ENCODE measurements around the gene CPVL.

Gene CPVL

DNA sequence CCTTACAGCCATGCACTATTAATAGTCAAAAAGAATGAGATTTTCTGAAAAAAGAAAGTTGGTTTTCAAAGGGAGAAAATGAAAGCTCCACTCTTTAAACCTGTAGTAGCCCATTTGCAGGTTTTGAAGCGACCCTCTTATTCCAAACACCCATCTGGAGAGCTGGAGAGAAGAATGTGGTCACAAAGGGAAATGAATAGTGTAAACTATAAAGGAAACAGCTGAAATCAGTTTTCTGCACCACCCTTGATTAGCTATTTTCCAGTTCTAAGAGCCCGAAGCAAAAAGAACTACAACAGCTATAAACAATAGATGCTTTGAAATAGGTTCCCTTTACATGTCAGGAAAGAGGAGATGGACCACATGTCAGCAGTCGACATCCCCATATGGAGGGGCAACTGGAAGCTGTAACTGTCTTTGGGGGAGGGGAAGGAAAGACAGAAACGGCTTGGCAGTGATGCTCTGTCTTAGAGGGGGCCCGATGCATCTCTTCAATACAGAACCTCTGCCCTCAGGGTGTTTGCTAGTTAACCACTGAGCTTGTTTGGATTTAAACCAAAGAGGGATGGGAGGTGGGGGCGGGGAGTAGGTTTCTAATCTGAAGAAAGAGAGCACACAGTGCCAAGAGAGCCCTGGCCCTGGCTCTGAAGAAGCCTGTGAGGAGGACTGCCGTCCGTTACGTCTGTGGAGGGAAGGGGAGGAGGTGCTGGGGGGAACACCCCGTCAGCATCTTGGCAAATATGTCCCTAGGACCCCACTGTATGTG is 55.3 kb downstream of the CPVL start:
- DNase-seq (ENCODE audit: low spot score): no peak

DNA sequence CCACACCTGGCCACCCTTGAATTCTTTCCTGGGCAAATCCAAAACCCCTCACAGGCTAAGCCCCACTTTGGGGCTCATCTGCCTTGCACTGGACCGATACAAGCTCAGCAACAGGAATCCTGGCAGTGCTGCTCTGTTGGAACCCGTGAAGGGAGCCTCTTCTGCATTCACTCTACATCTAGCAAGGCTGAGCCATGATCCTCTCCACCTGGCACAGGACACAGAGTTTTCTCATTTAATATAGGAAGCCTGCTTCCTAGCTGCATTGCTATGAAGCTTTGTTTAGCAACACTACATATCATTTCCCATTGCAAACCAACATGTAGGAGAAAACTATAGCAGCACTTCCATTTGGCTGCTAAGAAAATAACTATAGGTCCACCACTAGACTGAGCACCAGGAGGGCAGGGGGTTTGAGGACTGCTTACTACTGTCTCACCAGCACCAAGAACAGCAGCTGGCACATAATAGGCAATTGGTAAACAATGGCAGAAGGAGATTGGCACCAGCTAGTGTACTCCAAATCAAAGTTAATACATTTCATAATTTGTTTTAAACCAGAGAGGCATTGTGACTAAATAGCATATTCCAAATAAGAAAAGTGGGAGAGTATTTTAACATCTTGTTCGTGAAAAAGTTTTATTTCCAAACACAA is 56.1 kb downstream of the CPVL start:
- no peak for DNase-seq (ENCODE audit: low spot score)

- no peak for DNase-seq (ENCODE audit: low spot score)
Measured at GRCh38 chr7:29087840-29088170, 58.5 kb downstream of the CPVL start.

DNA sequence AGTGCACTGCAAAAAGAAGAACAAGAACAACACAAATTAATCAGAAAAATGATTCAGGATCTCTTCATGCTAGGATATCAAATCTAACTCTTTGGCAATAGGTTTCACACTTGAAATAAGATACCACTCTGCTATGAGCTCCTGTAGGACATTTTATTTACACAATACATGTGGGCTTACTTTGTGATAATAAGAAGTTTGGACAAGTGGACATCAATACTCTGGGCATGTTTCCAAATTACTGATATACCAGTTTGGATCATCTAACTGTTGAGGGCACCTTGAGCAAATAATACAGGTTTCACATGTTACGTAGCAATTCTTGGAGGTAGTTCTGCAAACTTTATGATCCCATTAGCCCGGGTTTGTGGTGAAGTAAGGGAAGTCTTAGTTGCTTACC is 59.8 kb downstream of the CPVL start:
- DNase-seq (ENCODE audit: low spot score): no peak

DNA sequence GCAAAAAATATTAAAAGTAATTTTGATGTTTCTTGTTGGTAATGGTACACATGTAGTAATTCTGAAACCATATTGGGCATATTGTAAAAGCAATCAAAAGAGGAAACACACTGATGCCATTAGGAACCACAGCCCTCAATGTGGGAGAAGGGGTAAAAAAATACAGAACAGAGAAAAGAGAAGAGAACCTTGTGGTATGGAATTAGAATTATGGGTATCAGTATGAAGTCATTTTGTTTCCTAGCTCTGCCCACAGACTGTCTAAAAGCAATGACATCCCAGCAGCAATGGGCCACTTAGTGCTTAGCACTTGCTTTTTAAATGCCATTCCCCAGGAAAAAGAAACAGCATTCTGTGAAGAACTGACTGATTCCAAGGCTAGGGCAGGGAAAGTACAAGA is 61.5 kb downstream of the CPVL start:
- DNase-seq (ENCODE audit: low spot score): no peak

DNA sequence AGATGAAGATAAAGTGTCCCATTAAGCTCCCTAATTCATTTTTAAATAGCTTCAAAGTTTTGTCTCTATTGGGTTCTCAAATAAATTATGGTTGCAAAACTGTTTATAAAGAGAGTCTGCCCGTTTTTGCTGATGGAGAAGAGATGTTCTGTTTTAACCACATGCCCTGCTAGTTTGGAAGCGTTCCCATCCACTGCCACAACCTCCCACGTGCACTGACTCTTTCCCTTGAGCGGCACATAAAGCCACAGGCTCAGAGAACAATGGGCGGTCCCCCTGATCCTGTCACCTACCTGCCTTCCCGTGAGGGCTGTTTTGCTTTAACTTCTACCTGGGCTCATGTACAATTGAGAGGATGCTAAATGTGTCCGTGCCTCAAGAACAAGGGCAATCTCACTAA is 65.5 kb downstream of the CPVL start:
- no peak for DNase-seq (ENCODE audit: low spot score)

DNA sequence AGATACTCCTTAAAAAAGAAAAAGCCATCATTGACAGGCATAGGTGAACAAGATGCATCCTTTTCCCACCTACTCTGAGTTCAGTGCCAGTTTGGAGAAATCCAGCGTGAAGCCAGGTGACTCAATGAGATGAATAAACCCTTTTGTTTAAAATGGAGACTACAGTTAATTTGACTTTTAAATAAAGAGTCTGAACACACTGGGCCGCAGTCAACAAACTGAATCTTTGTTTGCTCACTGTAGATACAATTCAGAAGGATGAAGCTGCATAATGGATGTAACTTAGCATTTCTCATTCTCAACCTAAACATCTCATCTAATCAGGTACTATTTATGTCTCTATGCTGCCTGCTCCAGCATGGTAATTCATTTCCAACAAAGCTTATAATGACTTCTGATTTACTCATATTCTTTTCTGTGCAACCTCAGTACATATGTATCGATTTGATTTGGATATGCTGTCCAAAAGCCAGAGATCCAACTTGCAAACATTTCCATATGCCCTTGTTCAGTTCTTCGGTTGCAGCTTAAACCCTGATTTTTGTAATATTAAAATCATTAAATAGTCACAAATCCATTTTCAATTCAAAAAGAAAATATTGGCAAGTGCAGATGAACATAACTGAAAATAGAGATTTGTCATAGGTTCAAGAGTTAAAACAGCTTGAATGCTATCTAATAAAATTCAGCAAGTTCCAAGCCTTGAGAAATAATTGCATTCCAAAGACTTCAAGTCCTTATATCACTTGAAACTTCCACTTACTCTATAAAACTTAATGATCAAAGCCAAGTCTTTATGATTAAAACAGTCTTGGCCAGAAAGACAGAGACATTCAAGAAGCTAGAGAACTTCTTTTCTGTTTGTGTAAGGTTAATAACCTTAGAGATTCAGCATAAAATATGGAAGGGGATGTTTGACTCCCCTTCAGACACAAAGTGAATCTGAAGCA is 67.8 kb downstream of the CPVL start:
- DNase-seq (ENCODE audit: low spot score): no peak

DNA sequence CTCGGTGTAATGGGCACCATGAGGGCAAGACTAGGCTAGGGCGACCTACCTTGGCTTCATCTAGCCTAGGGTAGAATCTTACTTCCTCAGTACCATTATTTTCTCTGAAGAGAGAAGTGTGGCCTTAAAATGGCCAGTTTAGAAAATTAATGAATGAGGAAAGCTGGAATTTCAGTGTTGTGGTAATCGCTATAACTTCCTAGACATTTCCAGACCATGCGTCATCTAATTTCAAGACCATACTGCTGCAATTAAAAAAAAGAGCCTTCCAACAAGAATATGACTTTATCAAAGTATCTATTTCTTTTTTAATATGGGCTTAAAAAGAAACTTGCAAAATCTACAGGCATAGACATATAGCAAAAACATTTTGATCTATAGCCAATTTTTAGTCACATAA is 68.5 kb downstream of the CPVL start:
- DNase-seq (ENCODE audit: low spot score): no peak

DNA sequence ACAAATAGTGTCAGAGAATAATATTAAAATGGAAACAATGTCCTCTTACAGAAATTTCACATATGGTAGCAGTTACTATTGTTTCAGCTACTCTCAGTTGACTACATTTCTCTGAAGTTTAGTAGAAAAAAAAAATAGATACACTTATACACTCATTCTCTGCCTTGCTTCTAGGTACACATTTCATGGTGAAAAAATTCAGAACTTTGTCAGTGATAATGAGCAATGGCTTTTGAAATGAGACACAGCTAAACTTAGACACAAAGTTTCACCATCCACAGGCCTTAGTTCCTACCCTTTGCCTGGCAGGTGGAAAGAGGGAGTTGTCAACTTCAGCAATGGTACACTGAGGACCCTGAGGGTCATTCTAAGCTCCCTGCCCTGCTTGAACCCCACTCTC is 69.2 kb downstream of the CPVL start:
- DNase-seq (ENCODE audit: low spot score): no peak

- DNase-seq (ENCODE audit: low spot score): no peak
Measured at GRCh38 chr7:29076631-29077030, 69.7 kb downstream of the CPVL start.

DNA sequence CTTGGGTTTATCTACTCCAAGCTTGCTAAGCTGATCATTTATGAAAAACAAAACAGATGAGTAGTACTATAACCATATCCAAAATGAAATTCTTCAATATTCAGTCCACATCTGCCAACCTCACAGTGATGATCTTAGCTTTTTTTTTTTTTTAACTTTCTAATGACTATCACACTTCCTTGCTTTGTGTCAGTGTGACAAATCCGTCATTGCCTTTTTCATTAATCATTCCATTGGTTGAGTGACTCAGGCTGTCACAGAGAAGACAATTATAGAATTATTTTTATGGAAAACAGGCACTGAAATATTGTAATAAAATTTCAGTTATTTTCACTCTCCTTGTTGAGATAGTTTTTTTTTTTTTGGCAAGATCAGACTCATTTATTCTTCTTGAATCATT is 70.7 kb downstream of the CPVL start:
- no peak for DNase-seq (ENCODE audit: low spot score)

GRCh38 chr7:29071203-29071874 is 75.0 kb downstream of the CPVL start:
- no peak for DNase-seq (ENCODE audit: low spot score)

GRCh38 chr7:29066641-29067040 is 79.7 kb downstream of the CPVL start:
- no peak for DNase-seq (ENCODE audit: low spot score)

- DNase-seq (ENCODE audit: low spot score): no peak
Measured at GRCh38 chr7:29065181-29065857, 81.0 kb downstream of the CPVL start.

GRCh38 chr7:29063872-29064271 is 82.5 kb downstream of the CPVL start:
- DNase-seq (ENCODE audit: low spot score): no peak

- no peak for DNase-seq (ENCODE audit: low spot score)
Measured at GRCh38 chr7:29063236-29063635, 83.1 kb downstream of the CPVL start.

DNA sequence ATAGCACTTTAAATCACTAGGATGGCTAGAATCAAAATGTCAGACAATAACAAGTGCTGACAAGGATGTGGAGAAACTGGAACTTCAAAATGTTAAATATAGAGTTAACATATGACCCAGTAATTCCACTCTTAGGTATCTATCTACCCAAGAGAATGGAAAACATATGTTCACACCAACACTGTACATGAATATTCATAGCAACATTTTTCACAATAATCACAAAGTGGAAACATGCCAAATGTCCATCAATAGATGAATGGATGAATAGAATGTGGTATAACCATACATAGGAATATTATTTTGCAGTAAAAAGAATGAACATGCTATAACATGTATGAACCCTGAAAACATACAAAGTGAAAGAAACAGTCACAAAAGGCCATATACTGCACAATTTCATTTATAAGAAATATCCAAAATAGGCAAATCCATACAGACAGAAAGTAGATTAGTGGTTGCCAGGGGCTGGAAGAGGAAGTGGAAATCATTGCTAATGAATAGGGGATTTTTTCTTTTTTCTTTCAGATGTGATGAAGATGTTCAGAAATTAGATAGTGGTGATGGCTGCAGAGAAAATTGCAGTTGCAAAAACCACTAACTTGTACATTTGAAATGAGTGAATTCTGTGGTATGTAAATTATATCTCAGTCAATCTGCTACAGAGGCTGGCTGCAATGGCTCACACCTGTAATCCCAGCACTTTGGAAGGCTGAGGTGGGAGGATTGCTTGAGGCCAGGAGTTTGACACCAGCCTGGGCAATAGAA is 93.0 kb downstream of the CPVL start:
- DNase-seq (ENCODE audit: low spot score): no peak

DNA sequence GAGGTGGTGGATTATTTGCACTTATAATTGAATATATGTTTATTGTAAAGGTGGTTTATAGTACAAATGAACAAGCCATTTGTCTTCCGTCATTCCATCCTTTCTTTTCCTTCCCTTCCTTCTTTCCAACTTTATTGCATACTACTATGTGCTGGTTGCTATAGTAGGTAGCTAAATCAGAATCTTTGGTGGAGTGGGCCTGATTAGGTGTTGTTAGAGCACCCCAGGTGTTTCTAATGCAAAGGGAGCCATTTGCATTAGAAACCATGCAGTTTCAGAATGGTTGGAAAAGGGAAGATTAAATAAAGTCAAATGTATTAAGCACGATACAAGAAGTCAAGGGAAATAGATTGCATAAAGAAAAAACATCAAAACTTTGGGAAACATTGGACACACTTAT is 99.4 kb downstream of the CPVL start:
- DNase-seq (ENCODE audit: low spot score): no peak

- DNase-seq (ENCODE audit: low spot score): no peak
Measured at GRCh38 chr7:29045258-29046086, 100.9 kb downstream of the CPVL start.

DNA sequence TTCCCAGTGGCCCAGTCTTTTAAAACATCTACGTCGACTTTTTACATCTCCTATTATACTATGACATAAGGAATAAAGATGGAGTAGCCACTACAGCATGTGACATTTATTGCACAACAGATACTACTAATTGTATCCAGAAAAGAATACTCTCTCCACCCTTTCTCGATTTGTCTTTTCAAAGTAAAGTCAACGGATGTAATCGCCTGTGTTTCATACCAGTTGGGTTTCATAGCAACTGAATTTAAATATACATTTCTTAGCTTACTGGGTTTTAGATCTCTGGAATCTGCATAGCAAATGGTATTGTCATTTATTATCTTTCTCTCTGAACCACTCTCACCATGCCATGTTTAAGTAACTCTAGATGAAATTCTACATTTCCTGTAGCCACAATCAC is 101.8 kb downstream of the CPVL start:
- no peak for DNase-seq (ENCODE audit: low spot score)

All from ecto neural progenitor cell (in vitro differentiated cells).